ENCODE results near the gene ATXN3.

Gene ATXN3

DNA sequence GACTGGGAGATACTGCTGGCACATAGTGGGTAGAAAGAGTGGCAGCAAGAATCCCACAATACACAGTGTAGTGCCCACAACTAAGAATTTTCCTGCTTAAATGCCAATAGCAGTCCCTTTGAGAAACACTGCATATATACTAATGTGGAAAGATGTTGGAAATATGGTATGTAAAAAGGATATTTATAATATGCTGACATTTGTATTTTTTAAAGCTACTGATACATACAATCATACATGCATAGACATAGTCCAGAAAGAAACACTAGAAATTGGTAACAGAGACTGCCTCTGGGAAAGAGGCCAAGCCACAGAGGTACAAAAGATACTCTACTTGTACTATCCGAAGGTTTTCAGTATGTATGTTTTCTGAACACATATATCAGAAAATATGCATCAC is 96.8 kb downstream of the ATXN3 start:
- no peak overlapping the region for H3K4me3 ChIP-seq (ENCODE audit: low read length)
- DNase-seq (ENCODE audit: low read depth) = no peak
- TF ChIP-seq CTCF (conservative IDR thresholded peaks at IDR 0.05; ENCODE audit: low read depth, low read length) = no peak

Measured in retinal pigment epithelial cell (primary cell).